Sigmoid colon (tissue), 7 donors: ENCODE data around the gene BCR. TPM values are rescaled to one million over a fixed set of nuclear protein-coding genes. Genes with fewer than 3 reads are reported as not detected.
A peak's percentile ranks its signal among the peaks of the same experiment; 100 is the strongest.

Source experiments
- DNase-seq: peaks from one replicate; pipeline ENCODE4 v3.0.0-alpha.2; 2019
- H3K27ac ChIP-seq, 4 donors: fragments of 200-600 bp; sonication (generic); one replicate each; pipeline ENCODE4 v1.5.1; 2016 to 2019; ENCODE audit warnings: mild to moderate bottlenecking in 1 of 4
- H3K27me3 ChIP-seq, 3 donors: fragments of 200-600 bp; sonication (generic); one replicate each; pipeline ENCODE4 v1.5.1; 2019; ENCODE audit warnings: mild to moderate bottlenecking in 1 of 3
- H3K36me3 ChIP-seq, 4 donors: fragments of 200-600 bp; sonication (generic); one replicate each; pipeline ENCODE4 v1.5.1; 2016 to 2019
- H3K4me1 ChIP-seq, 4 donors: fragments of 200-600 bp; sonication (generic); one replicate each; pipeline ENCODE4 v1.5.1; 2017 to 2019
- H3K4me3 ChIP-seq, 4 donors: fragments of 200-600 bp; sonication (generic); one replicate each; pipeline ENCODE4 v1.5.1; 2017 to 2019; ENCODE audit warnings: mild to moderate bottlenecking in 2 of 4, moderate library complexity in 1 of 4
- H3K9me3 ChIP-seq, 4 donors: fragments of 200-600 bp in 3 of 4; sonication (generic) in 3 of 4; one replicate each; pipeline versions ENCODE4 v1.5.1 to v1.6.1; 2013 to 2019
- EP300 ChIP-seq, 4 donors: sonication (generic); formaldehyde crosslinking; IDR thresholded peaks; one replicate each; pipeline ENCODE4 v1.6.1; 2017; ENCODE audit warnings: antibody characterized with exemption in 4 of 4
- POLR2A ChIP-seq, 2 donors: fragments of 450-650 bp; IDR thresholded peaks; one replicate each; pipeline ENCODE4 v1.6.1; 2016; ENCODE audit warnings: antibody characterized with exemption in 2 of 2, mild to moderate bottlenecking in 2 of 2, moderate library complexity in 2 of 2
- POLR2AphosphoS5 ChIP-seq, 4 donors: sonication (generic); formaldehyde crosslinking; IDR thresholded peaks; one replicate each; pipeline ENCODE4 v1.6.1; 2017; ENCODE audit warnings: antibody characterized with exemption in 4 of 4
- WGBS, 2 donors: extraction: QIAGEN DNeasy Blood & Tissue Kit; methylation state at CpG; one replicate each; pipeline ENCODE4 v1.1.7; 2013; 5-methylcytosine and 5-hydroxymethylcytosine counted together
- intact Hi-C: fragments of 100-400 bp; cut with DNase I; formaldehyde crosslinking; loops from one replicate; pipeline ENCODE4 v1.15.1; 2023
- polyA plus RNA-seq, 3 donors: library from polyadenylated mRNA; stranded (reverse); fragments of 200-250 nt; gene quantifications; one replicate each; pipeline ENCODE4 v1.2.3, GENCODE V29; 2013
- total RNA-seq, 4 donors: library from RNA; depleted of rRNA; stranded (reverse); fragments of >200 nt; gene quantifications; one replicate each; pipeline ENCODE4 v1.1.0, GENCODE V29; 2016
- TF ChIP-seq, protein P1 (sequence below), 4 experiments: fragments of 450-650 bp in 3 of 4; fragments of 200-600 bp in 1 of 4; IDR thresholded peaks; one replicate each; pipeline ENCODE4 v1.5.1; 2016 to 2019; ENCODE audit warnings: antibody characterized with exemption in 4 of 4, mild to moderate bottlenecking in 3 of 4, moderate library complexity in 2 of 4
- donor health status: healthy with polysubstance abuse.
- donor health status: Bipolar disorder and iron deficiency.
- donor health status: healthy.

Gene BCR
- total and polyA plus RNA-seq, 7 donors, result 10.8 to 39.9 (median 17.5) TPM

DNA sequence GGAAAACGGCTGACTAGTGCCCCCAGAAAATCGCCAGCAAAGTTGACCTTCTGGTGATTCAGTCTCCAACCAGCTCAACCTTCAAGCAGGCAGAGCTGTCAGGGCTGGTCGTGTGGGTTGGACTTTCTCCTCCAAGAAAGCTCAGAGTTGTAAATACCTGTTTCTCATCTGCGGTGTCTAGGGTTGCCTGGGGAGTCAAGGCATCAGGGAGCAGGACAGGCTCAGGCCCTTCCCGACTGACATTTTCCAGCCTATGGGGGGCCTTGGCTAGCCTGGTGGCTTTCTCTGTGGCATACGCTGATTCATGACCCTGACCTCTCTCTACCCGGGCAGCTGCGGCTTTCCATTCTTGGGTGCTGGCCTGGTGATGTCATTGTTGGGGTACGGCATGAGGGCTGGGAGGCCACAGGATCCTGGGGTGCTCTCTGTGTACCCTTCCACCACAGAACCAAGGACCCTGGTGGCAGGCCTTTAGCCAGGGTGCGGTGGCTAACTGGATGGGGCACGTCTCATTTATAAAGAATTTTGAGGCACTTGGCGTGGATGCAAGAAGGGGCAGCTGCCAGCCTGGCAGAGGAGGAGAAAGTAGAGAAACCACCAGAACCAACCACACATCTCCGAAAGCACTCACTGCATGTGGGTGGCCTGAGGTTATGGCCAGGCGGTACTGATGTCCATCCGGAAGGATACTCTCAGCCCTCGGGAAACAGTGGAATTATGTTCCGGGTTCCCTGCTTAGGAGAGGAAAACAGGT lies 64.9 kb downstream of the BCR start:
- Histone ChIP-seq H3K4me1 (peaks cover 0 to 23% (median 18%) of the 10 kb centered on the region in 4 donors), H3K4me3 (no peak overlapping the region), H3K27ac (peak overlapping the region in 3 of 4 donors; percentile 37 to 61 (median 60)), H3K36me3 (no peaks in the 10 kb centered on the region), H3K27me3 (no peaks in the 10 kb centered on the region), H3K9me3 (no peaks in the 10 kb centered on the region)
- 75 to 77% methylated on average over 17 of the region's 17 CpGs for WGBS, 2 donors
- DNase-seq, result no peak
- intact Hi-C loops, result no loop called here
- TF ChIP-seq POLR2AphosphoS5 (IDR thresholded peaks at IDR 0.05) (no peak), EP300 (IDR thresholded peaks at IDR 0.05) (no peak), POLR2A (IDR thresholded peaks at IDR 0.05) (no peak)
- TF ChIP-seq, protein P1, sequence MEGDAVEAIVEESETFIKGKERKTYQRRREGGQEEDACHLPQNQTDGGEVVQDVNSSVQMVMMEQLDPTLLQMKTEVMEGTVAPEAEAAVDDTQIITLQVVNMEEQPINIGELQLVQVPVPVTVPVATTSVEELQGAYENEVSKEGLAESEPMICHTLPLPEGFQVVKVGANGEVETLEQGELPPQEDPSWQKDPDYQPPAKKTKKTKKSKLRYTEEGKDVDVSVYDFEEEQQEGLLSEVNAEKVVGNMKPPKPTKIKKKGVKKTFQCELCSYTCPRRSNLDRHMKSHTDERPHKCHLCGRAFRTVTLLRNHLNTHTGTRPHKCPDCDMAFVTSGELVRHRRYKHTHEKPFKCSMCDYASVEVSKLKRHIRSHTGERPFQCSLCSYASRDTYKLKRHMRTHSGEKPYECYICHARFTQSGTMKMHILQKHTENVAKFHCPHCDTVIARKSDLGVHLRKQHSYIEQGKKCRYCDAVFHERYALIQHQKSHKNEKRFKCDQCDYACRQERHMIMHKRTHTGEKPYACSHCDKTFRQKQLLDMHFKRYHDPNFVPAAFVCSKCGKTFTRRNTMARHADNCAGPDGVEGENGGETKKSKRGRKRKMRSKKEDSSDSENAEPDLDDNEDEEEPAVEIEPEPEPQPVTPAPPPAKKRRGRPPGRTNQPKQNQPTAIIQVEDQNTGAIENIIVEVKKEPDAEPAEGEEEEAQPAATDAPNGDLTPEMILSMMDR (IDR thresholded peaks at IDR 0.05), result no peak

DNA sequence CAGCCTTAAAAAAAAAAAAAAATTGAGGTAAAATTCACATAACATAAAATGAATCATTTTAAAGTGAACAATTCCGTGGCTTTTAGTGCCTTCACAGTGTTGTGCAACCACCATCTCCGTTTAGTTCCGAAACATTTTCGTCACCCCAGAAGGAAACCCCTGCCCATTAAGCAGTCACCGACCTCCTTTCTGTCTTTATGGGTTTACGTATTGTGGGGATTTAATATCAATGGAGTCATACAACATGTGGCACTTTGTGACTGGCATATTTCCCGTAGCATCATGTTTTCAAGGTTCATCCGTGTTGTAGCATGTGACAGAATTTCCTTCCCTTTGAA lies 65.5 kb downstream of the BCR start:
- DNase-seq, result no peak
- WGBS, 2 donors, result 72 to 83% methylated on average over 8 of the region's 8 CpGs
- H3K36me3 ChIP-seq, result no peaks in the 10 kb centered on the region
- H3K4me3 ChIP-seq, result no peak overlapping the region
- H3K27ac ChIP-seq, result peak overlapping the region in 2 of 4 donors; percentile 60 to 61
- peaks cover 0 to 23% (median 18%) of the 10 kb centered on the region in 4 donors for H3K4me1 ChIP-seq
- intact Hi-C loops, result no loop called here
- no peaks in the 10 kb centered on the region for H3K9me3 ChIP-seq
- TF ChIP-seq EP300 (IDR thresholded peaks at IDR 0.05), result no peak
- no peaks in the 10 kb centered on the region for H3K27me3 ChIP-seq

DNA sequence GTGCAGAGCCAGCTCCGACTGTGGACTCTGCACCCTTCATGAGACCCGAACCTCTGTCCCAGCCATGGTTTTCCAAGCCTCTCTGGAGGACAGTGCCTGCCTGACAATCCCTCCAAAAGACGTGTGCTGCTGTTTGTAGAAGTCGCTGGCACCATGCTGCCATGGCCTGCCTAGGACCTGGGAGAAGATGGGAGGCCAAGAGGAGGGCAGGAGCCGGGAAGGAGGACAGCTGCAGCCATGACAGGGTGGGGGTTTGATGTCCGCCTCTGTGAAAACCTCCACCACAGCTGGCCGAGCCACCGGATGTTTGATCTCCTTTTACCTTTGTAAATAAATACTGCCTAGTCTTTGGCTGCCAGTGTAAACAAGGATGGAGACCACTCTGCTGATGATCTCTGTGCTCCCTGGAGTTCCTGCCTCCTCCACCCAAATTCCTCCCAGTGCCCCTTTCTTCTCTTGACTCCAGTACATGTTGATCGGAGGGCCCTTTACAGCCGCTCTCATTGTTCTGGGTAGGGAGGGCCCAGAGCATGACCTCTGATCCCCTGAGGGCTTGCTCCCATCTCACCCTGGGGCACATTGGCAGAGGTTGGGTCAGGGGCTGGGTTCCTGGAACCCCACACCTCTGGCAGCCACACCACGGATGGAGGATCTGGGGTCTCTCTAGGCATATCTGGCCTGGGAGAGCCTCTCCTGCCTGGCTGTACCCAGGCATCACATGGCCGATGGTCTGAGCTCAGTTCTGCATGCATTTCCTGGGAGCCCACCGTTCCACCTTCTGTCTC lies 66.9 kb downstream of the BCR start:
- Histone ChIP-seq H3K4me3 (no peak overlapping the region), H3K27ac (no peak overlapping the region), H3K4me1 (peaks cover 0 to 29% (median 18%) of the 10 kb centered on the region in 4 donors), H3K36me3 (no peaks in the 10 kb centered on the region), H3K9me3 (no peaks in the 10 kb centered on the region), H3K27me3 (no peaks in the 10 kb centered on the region)
- TF ChIP-seq, protein P1 (IDR thresholded peaks at IDR 0.05), result no peak
- TF ChIP-seq EP300 (IDR thresholded peaks at IDR 0.05), result no peak
- TF ChIP-seq POLR2A (IDR thresholded peaks at IDR 0.05), result no peak
- TF ChIP-seq POLR2AphosphoS5 (IDR thresholded peaks at IDR 0.05), result no peak
- intact Hi-C loops, result no loop called here
- no peak for DNase-seq
- 82 to 89% methylated on average over 13 of the region's 13 CpGs for WGBS, 2 donors

DNA sequence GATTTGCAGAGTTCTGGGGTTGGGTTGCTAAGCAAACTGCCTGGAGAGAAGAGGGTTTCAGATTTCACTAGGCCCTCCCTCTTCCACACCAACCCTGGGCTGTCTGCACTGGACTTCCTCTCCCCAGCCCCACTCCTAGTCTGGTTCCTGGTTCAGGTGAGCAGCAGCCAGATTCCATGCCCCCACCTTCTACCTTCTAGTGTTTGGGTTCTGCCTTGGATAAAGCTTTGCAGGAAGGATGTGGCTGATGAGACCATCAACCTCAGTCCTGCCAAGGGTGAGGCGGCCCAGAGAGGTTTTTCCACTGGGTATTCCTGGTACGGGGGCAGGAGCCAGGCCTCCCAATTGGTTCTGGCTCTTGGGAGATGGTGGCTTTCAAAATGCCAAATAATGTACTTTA lies 68.3 kb downstream of the BCR start:
- WGBS, 2 donors, result 90 to 98% methylated on average over 2 of the region's 2 CpGs
- no peaks in the 10 kb centered on the region for H3K9me3 ChIP-seq
- TF ChIP-seq, protein P1 (IDR thresholded peaks at IDR 0.05), result no peak
- TF ChIP-seq EP300 (IDR thresholded peaks at IDR 0.05), result no peak
- TF ChIP-seq POLR2A (IDR thresholded peaks at IDR 0.05), result no peak
- TF ChIP-seq POLR2AphosphoS5 (IDR thresholded peaks at IDR 0.05), result no peak
- no peak overlapping the region for H3K27ac ChIP-seq
- H3K27me3 ChIP-seq, result no peaks in the 10 kb centered on the region
- DNase-seq, result no peak
- no peaks in the 10 kb centered on the region for H3K36me3 ChIP-seq
- H3K4me3 ChIP-seq, result no peak overlapping the region
- intact Hi-C loops, result no loop called here
- H3K4me1 ChIP-seq, result peaks cover 0 to 25% (median 18%) of the 10 kb centered on the region in 4 donors

DNA sequence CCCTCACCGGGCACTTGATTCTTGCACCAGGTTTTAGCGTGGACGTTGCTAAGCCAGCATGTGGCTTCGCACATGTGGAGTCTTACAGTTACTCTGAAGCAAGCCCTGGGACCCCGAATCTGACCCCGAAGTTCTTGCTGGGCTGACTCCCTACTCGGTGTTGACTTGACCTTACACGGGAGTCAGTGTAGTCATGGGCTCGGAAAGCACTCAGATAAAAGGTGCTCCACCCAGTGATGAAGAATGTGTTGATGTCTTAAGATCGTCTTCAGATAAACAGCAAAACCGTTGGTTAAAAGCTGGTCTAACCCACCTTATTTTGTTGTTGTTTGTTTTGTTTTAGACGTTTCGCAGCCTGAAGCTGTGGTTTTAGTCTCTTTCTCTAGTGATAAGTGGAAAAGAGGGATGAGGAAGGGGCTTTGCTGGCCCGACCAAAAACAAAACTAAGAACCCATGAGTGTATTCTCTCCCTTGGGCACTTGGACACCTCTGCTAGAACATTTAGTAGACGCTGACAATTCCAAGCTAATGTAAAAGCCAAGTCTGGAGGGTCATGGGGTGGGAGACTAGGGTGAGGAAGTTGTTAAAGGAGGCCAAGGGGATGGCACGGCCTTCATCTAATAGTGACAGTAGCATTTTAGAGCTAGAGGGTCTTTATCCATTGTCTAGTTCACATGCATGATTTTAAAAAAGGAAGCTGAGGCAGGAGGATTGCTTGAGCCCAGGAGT lies 69.9 kb downstream of the BCR start:
- Histone ChIP-seq H3K27me3 (no peaks in the 10 kb centered on the region), H3K36me3 (peaks cover 0 to 16% (median 5%) of the 10 kb centered on the region in 4 donors), H3K9me3 (no peaks in the 10 kb centered on the region), H3K4me3 (no peak overlapping the region), H3K4me1 (peaks cover 0 to 14% (median 7%) of the 10 kb centered on the region in 4 donors), H3K27ac (no peak overlapping the region)
- 80 to 85% methylated on average over 16 of the region's 16 CpGs for WGBS, 2 donors
- intact Hi-C loops, result no loop called here
- TF ChIP-seq, protein P1 (IDR thresholded peaks at IDR 0.05), result no peak
- no peak for TF ChIP-seq POLR2AphosphoS5 (IDR thresholded peaks at IDR 0.05)
- no peak for TF ChIP-seq EP300 (IDR thresholded peaks at IDR 0.05)
- no peak for TF ChIP-seq POLR2A (IDR thresholded peaks at IDR 0.05)
- DNase-seq, result no peak
